Chondrocyte (in vitro differentiated cells): Measurements from ENCODE around the gene AFG1L. TPM values are rescaled to one million over a fixed set of nuclear protein-coding genes. Genes with fewer than 3 reads are reported as not detected.
A peak's percentile ranks its signal among the peaks of the same experiment; 100 is the strongest.

Experiments
- DNase-seq: peaks from one replicate; pipeline ENCODE4 v3.0.0; 2021; ENCODE audit warnings: mixed read lengths, low spot score
- H3K27ac Mint-ChIP-seq: one replicate; pipeline ENCODE4 v1.8.0; 2021; ENCODE audit warnings: mild to moderate bottlenecking, moderate library complexity, mixed read lengths; ENCODE audit not compliant: unreplicated experiment
- H3K27me3 Mint-ChIP-seq: 2 replicates; pipeline ENCODE4 v1.8.0; 2021; ENCODE audit warnings: low read depth, mixed read lengths
- H3K36me3 Mint-ChIP-seq: 2 replicates; pipeline ENCODE4 v1.8.0; 2021; ENCODE audit warnings: low read depth, mixed read lengths
- H3K4me1 Mint-ChIP-seq: 2 replicates; pipeline ENCODE4 v1.8.0; 2021; ENCODE audit warnings: low read depth, mild to moderate bottlenecking, mixed read lengths
- H3K4me3 Mint-ChIP-seq: one replicate; pipeline ENCODE4 v1.8.0; 2021; ENCODE audit warnings: mild to moderate bottlenecking, moderate library complexity, mixed read lengths; ENCODE audit not compliant: unreplicated experiment
- H3K9me3 Mint-ChIP-seq: 2 replicates; pipeline ENCODE4 v1.8.0; 2021; ENCODE audit warnings: low read depth, mixed read lengths
- total RNA-seq: library from RNA; stranded (reverse); gene quantifications from 3 replicates; pipeline ENCODE4 v1.2.1, GENCODE V29; 2021
- TF ChIP-seq, protein P1 (sequence below): fragments of 200-600 bp; sonication (generic); IDR thresholded peaks from 2 replicates; pipeline ENCODE4 v1.5.0; 2021; ENCODE audit warnings: antibody characterized with exemption, mild to moderate bottlenecking, moderate library complexity

The AFG1L gene
- total RNA-seq, 1 donor from 2014 or later, result 5.9 TPM

GRCh38 chr6:108543175-108543940, 248.5 kb downstream of the AFG1L start:
- TF ChIP-seq, protein P1, sequence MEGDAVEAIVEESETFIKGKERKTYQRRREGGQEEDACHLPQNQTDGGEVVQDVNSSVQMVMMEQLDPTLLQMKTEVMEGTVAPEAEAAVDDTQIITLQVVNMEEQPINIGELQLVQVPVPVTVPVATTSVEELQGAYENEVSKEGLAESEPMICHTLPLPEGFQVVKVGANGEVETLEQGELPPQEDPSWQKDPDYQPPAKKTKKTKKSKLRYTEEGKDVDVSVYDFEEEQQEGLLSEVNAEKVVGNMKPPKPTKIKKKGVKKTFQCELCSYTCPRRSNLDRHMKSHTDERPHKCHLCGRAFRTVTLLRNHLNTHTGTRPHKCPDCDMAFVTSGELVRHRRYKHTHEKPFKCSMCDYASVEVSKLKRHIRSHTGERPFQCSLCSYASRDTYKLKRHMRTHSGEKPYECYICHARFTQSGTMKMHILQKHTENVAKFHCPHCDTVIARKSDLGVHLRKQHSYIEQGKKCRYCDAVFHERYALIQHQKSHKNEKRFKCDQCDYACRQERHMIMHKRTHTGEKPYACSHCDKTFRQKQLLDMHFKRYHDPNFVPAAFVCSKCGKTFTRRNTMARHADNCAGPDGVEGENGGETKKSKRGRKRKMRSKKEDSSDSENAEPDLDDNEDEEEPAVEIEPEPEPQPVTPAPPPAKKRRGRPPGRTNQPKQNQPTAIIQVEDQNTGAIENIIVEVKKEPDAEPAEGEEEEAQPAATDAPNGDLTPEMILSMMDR, result no peak
- H3K4me1 Mint-ChIP-seq, result peaks cover 3% of the 10 kb centered on the region

DNA sequence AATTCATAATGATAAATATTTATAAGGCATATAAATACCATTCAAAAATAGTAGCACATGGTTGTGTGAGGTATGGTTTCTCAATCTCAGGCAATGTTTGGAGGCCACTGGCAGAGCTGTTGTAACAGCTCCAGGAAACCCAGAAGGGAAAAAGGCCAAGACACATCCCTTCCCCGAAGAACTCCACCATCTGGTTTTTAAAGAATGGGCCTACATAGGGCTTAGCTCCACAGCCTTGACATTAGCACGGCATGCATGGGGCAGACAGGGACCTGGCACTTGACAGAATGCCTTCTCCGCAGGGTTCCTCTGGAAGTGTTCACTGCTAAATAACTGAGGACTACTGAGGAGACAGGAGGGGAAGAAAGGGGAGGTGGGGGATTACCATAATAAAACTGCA, 249.8 kb downstream of the AFG1L start:
- Mint-ChIP-seq H3K27me3 (no peaks in the 10 kb centered on the region), H3K27ac (no peak overlapping the region), H3K9me3 (peaks cover 4% of the 10 kb centered on the region), H3K36me3 (no peaks in the 10 kb centered on the region), H3K4me3 (no peak overlapping the region), H3K4me1 (peaks cover 3% of the 10 kb centered on the region)
- DNase-seq, result no peak
- TF ChIP-seq, protein P1, result no peak

More at GRCh38 chr6:108543175-108543940, 248.5 kb downstream of the AFG1L start:
- H3K27ac Mint-ChIP-seq, result no peak overlapping the region
- H3K27me3 Mint-ChIP-seq, result no peaks in the 10 kb centered on the region
- H3K4me3 Mint-ChIP-seq, result no peak overlapping the region
- H3K9me3 Mint-ChIP-seq, result peaks cover 5% of the 10 kb centered on the region
- peaks cover 1% of the 10 kb centered on the region for H3K36me3 Mint-ChIP-seq
- DNase-seq, result no peak

- H3K36me3 Mint-ChIP-seq, result no peaks in the 10 kb centered on the region
- no peak overlapping the region for H3K27ac Mint-ChIP-seq
- H3K4me1 Mint-ChIP-seq, result peaks cover 3% of the 10 kb centered on the region
- H3K27me3 Mint-ChIP-seq, result no peaks in the 10 kb centered on the region
- H3K4me3 Mint-ChIP-seq, result no peak overlapping the region
- TF ChIP-seq, protein P1, result no peak
- no peaks in the 10 kb centered on the region for H3K9me3 Mint-ChIP-seq
- DNase-seq, result no peak
These were observed 251.5 kb downstream of the AFG1L start for GRCh38 chr6:108546079-108547049.

GRCh38 chr6:108549241-108549640, 254.4 kb downstream of the AFG1L start:
- Mint-ChIP-seq H3K27ac (no peak overlapping the region), H3K4me1 (no peaks in the 10 kb centered on the region), H3K4me3 (no peak overlapping the region), H3K36me3 (no peaks in the 10 kb centered on the region), H3K9me3 (no peaks in the 10 kb centered on the region), H3K27me3 (no peaks in the 10 kb centered on the region)
- TF ChIP-seq, protein P1, result no peak
- no peak for DNase-seq

DNA sequence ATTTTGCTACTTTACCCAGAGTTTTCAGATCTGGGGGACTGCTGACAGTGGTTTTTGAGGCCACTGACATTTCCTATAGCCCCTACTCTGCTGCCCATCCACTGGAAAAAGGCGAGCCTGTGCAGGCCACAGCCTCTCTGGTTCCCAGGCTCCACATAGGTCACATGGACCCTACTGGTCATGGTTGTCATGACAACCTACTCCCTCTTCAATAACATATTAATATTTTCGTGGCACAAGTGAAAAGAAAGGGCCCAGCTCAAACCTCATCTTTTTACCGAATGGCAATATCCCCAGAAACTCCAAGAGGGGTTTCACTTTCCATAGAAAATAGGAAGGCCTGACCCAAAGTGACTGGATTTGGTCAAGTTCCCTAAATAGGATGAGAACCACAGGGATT, 254.9 kb downstream of the AFG1L start:
- no peaks in the 10 kb centered on the region for H3K9me3 Mint-ChIP-seq
- TF ChIP-seq, protein P1, result peak; percentile 12
- no peaks in the 10 kb centered on the region for H3K4me1 Mint-ChIP-seq
- H3K4me3 Mint-ChIP-seq, result no peak overlapping the region
- DNase-seq, result no peak
- H3K27ac Mint-ChIP-seq, result no peak overlapping the region
- no peaks in the 10 kb centered on the region for H3K27me3 Mint-ChIP-seq
- no peaks in the 10 kb centered on the region for H3K36me3 Mint-ChIP-seq
